Activated effector memory CD4-positive, alpha-beta T cell treated with anti-CD3 and anti-CD28 coated beads, Interleukin-2, amount 50 U/mL, for 16 hours (primary cell): ENCODE measurements around the gene ZRANB1.
A peak's percentile ranks its signal among the peaks of the same experiment; 100 is the strongest.
"Not testable (repeated sequence)": the region's sequence is repeated elsewhere in the genome, so short reads cannot be mapped to it uniquely, and the experiment has no call there.

ENCODE experiments used
- DNase-seq: peaks from one replicate; pipeline ENCODE4 v3.0.0-alpha.2; 2020

ZRANB1 gene

DNA sequence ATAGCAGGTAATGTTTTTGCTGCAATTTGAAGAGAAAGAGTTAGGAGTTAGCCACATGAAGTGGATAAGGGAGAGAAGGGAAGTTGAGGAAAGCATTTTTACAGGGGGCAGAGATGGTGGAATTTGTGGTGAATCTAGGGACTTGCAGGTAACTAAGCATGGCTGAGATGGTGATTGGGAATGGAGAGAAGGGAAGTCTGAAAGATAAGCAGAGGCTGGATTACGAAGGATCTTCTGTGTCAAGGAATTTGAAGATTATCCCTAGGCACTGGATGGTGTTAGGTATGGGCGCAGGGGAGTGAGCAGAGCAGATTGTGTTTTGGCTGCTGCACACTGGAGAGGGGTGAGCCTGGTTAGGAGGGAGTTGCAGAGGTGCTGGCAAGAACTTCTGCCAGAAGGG, 25.3 kb downstream of the ZRANB1 start:
- DNase-seq: no peak

GRCh38 chr10:124971276-124971675, 29.4 kb downstream of the ZRANB1 start:
- DNase-seq: no peak

DNA sequence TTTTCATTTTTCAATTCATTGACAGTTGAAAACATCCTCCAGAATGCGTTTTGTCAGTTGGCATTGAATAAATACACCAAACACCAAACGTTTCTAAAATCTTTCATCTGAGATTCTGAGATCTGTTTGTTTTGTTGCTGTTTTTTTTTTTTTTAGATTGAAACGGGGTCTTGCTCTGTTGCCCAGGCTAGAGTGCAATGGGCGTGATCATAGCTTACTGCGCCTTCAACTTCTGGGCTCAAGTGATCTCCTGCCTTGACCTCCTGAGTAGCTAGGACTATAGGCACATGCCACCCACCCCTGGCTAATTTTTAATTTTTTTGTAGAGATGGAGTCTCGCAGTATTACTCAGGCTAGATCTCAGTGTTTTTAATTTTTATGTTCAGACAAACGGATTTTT, 30.7 kb downstream of the ZRANB1 start:
- no peak for DNase-seq

DNA sequence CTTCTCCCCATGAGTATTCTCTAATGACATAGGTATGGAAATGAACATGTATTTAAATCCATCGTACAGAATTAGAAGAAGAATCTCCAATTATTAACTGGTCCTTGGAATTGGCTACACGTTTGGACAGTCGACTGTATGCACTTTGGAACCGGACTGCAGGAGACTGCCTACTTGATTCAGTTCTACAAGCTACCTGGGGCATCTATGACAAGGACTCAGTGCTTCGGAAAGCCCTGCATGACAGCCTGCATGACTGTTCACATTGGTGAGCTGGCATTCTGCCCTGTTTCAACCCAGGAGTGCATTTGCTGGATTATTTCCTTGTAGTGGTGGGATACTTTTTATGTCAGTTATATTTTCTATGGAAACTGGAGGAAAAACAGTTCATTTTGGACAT, 32.2 kb downstream of the ZRANB1 start:
- DNase-seq: no peak

- no peak for DNase-seq
These were observed 34.1 kb downstream of the ZRANB1 start for GRCh38 chr10:124975977-124976514.

- no peak for DNase-seq
These were observed 35.2 kb downstream of the ZRANB1 start for GRCh38 chr10:124977161-124977560.

DNA sequence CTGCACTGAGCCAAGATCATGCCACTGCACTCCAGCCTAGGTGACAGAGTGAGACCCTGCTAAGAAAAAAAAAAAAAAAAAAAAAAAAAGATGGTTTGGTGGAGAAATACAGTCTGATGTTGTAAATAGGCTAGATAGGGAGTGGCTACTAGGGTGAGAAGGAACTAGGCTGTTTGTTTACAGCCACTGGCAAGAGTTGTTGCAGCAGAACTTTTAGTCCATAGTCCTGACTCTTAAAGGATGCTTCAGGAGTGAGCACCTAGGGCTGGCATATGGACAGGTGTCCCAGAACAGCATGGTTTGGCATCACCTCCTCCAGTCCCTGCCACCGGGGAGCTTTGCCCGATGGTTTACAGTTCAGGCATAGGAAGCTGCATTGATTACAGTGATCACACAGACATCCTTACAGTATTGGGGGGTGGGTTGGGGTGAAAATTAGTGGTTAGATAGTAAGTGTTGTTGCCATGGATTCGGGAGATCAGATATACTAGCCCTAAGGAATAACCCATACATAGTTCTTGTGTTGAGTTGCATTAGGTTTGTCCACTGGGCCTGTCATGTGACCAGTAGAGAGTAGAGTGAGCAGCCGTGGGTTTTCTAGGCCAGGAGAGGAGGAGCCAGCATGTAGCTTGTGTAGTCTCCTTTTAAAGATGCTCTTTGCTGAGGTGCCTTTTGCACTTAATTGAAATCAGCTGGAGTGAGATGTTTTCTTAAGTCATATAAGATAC, 35.9 kb downstream of the ZRANB1 start:
- no peak for DNase-seq

GRCh38 chr10:124978376-124978725, 36.4 kb downstream of the ZRANB1 start:
- DNase-seq: no peak

DNA sequence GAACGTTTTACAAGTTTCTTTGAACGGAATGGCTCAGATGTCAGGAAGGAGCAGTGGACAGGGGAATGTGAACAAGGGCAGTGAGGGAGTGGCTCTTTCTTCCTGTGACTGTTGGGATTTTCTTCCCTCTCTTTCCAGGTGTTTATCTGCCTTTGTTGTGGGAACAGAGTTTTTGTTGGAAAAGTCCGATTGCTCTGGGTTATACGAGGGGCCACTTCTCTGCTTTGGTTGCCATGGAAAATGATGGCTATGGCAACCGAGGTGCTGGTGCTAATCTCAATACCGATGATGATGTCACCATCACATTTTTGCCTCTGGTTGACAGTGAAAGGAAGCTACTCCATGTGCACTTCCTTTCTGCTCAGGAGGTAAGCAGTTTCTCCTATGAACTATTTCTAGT, 41.4 kb downstream of the ZRANB1 start:
- DNase-seq: no peak

DNA sequence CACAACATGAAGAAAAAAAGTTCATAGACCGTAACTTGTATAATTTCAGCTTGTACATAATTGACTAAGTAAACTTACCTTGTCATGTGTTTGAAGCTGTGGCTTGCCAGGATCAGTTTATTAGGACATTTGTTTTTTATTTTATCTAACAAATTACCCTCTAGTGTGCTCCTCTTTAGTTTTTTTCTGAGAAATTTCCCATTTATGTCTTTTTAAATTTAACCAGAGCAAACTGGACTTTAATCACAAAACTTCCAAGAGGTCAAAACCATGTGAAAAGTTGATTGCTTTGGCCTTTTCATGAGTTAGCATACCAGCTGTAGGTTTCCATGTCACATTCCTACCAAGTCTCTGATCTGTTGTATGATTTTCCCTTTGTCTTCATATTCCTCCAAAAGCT, 42.5 kb downstream of the ZRANB1 start:
- DNase-seq: no peak

DNA sequence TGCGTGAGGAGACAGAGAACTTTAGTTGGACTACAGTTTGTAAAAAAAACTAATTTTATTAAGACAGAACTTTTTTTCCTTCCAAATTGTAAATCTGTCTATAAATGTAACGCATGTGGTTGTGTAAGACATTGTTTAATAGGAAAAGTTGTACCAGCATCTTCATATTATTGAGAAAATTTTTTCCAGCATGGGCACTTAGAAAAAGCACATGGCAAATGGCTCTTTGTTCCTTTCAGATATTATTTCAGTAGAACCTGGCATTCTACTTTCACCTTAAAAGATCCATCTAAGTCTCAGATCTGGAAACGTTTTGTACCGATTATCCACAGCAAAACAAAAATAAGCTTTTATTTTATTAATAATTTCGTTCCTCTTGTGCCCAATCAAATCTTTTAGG, 43.2 kb downstream of the ZRANB1 start:
- DNase-seq: no peak

DNA sequence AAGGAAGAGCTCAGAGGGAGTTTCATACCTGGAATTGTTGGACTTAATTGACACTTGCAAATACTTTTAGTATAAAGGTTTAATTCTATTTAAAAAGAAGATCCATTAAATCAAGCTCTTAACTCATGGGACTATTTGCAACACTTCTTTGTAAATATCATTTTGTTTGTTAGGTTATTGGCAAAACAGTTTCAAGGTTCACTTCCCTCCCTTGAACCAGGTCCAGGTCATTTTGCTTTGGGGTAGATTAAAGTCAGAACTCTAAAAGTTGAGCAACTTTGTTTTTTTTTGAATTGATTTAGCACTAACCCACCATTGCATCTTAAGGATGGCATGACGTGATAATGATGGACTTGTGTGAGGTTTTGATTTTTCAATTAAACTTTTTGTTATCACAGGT, 45.9 kb downstream of the ZRANB1 start:
- DNase-seq: no peak

DNA sequence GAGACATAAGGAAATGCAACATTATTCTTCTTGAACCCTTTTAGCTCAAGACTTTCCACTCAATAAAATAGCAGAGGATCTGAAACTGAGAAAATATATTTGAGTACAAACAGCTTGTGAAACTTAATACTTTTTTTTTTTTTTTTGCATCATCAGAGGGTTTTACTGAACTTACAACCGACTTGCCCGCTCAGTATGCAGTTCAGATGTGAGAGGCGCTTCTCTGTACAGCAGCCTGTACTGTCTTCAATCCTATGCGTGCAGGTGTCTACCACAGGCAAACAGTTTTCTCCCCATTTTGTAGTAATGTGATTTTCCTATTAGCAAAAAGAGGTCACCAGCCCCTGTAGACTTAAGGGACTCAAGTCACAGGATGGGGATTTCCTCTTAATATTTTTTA, 46.8 kb downstream of the ZRANB1 start:
- DNase-seq: not testable (repeated sequence)

GRCh38 chr10:124989526-124989925, 47.6 kb downstream of the ZRANB1 start:
- no peak for DNase-seq

GRCh38 chr10:124990671-124991625, 49.0 kb downstream of the ZRANB1 start:
- no peak for DNase-seq

GRCh38 chr10:124991835-124992234, 49.9 kb downstream of the ZRANB1 start:
- no peak for DNase-seq

- no peak for DNase-seq
These were observed 50.8 kb downstream of the ZRANB1 start for GRCh38 chr10:124992462-124993344.

DNA sequence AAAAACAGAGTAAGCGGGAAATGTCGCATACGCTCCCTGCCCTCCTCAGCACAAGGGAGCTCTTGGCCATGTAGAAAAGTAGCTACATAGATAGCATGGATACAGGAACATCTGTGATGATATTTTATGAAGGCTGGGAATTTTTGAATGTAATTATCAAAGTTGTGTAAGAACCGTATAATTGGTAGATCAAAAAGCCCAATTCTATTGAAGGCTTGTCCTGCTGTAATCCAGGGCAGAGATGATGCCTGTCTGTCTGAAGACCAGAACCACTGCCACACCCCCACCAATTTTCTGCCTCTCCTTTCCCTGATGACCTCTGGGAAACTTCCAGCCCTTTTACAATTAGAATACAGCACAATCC, 51.4 kb downstream of the ZRANB1 start:
- no peak for DNase-seq

DNA sequence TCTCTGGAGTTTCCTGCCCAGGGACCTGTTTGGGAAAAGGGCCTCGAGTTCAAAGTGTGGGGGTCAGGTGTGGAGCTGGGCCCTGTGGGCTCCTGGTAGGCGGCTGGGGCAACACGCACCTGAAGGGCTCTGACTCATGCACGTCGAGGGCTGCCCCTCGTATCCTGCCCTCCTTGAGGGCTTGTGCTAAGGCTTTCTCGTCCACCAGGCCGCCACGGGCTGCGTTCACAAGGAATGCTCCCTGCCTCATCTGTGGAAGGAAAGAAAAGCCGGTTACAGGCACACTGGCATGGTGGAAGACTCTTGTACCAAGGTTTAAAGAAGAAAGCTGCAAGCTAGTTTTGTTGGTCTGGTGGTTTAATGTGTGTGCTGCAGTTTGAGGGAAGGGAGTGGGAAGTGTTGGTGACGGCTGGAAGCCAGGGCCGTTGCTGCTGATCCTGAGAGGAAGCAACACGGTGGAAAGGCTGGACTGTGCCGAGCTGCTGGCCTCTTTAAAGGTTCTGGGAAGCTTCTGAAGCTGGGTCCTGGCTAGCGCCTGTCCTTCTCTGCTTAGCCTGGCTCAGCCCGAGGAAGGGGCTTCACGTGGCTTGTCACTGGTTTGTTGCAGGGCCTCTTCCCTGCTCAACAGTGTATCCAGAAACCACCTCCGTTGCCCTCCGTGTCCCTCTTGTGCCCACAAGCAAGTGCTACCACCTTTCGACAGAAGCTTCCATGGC, 52.0 kb downstream of the ZRANB1 start:
- DNase-seq: no peak

DNA sequence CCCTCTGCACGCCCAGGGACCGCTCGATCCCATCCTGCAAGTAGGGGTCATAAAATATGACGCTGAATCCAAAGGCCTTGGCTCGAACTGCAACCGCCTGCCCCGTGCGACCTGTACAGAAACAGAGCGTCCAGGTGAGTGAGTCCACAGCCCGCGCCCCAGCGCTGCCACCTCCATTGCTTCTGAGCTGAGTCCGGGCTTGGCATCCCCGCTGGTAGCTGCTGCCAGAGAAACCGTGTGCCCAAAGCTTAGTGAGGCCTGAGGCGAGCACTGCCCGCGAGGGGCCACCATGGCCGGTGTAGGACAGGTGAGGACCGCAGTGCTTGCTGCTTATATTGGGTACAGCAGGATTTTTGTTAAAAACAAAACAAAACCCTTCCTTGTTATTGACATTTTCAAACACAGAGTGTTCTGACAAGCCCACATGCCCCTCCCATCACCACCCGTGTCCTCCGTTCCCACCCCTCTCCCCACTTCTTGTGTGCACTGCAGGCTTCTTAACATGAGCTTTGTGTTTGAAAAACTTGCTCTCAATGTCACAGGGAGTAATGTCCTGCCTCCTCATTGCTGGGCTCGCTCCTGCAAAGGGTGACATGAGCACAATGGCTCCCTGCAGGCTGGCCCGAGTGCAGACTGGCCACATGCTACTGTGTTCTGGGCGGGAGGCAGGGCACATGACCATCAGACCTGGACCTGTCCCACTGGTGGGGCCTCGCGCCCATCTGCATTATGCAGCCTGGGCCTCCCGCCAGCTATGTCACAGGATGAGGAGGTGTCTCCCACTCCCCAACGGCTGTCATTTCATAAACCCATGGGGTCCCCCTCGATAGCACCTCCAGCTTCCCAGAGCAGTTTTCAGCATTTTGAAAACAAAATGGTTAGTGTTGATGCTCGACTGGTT, 52.9 kb downstream of the ZRANB1 start:
- no peak for DNase-seq

GRCh38 chr10:124995605-124996004, 53.7 kb downstream of the ZRANB1 start:
- DNase-seq: peak; percentile 54
